ENCODE results near the gene TMIGD3. TPM values are rescaled to one million over a fixed set of nuclear protein-coding genes. Genes with fewer than 3 reads are reported as not detected.

The TMIGD3 gene
- polyA plus RNA-seq, 1 donor (not counting 4 experiments of a cell fraction or from before 2014, with no cell fraction given): not detected

GRCh38 chr1:111488669-111489068 is 14.8 kb downstream of the TMIGD3 start:
- Histone ChIP-seq H3K4me3 (ENCODE audit: control insufficient read depth in 2 of 3, extremely low read depth in 1 of 3, insufficient read depth in 2 of 3, low read depth in 1 of 3, low read length in 3 of 3) (no peak overlapping the region), H3K9me1 (ENCODE audit: control insufficient read depth, extremely low read depth, insufficient read depth, low read length) (no peaks in the 10 kb centered on the region), H2AFZ (ENCODE audit: control insufficient read depth, low read length) (no peak overlapping the region), H3K9me3 (ENCODE audit: control insufficient read depth, low read depth, low read length) (no peaks in the 10 kb centered on the region), H3K9ac (ENCODE audit: control insufficient read depth, extremely low read depth, insufficient read depth, low read length) (no peak overlapping the region), H3K4me2 (ENCODE audit: control insufficient read depth, extremely low read depth, insufficient read depth, low read depth, low read length) (no peak overlapping the region), H3K79me2 (ENCODE audit: control insufficient read depth, insufficient read depth, low read length) (no peaks in the 10 kb centered on the region), H3K27me3 (ENCODE audit: control insufficient read depth, extremely low read depth, insufficient read depth, low read length) (peaks cover 6% of the 10 kb centered on the region), H4K20me1 (ENCODE audit: control insufficient read depth, extremely low read depth, insufficient read depth, low read length) (no peaks in the 10 kb centered on the region), H3K36me3 (ENCODE audit: control insufficient read depth in 2 of 2, extremely low read depth in 1 of 2, insufficient read depth in 2 of 2, low read length in 2 of 2) (no peaks in the 10 kb centered on the region), H3K4me1 (ENCODE audit: control insufficient read depth, extremely low read depth, insufficient read depth, low read length) (no peaks in the 10 kb centered on the region), H3K27ac (ENCODE audit: control insufficient read depth, insufficient read depth, low read length) (no peak overlapping the region)
- no peak for FAIRE-seq
- dilution Hi-C loops (cut with MboI; ENCODE audit: extremely low pct_ligation_motif_present, low sequenced_read_pairs): no loop called here
- no peak for TF ChIP-seq CTCF (optimal IDR thresholded peaks at IDR 0.05 in 1 of 3, IDR thresholded peaks at IDR 0.05 in 1 of 3, conservative IDR thresholded peaks at IDR 0.05 in 1 of 3; ENCODE audit: extremely low read depth in 1 of 3, insufficient read depth in 2 of 3, low read length in 3 of 3)
- no peak for TF ChIP-seq EZH2 (IDR thresholded peaks at IDR 0.05; ENCODE audit: low read length)
- no peak for DNase-seq (ENCODE audit: low read depth, low spot score)

GRCh38 chr1:111487133-111487532 is 16.3 kb downstream of the TMIGD3 start:
- H2AFZ ChIP-seq (ENCODE audit: control insufficient read depth, low read length): no peak overlapping the region
- H3K36me3 ChIP-seq (ENCODE audit: control insufficient read depth in 2 of 2, extremely low read depth in 1 of 2, insufficient read depth in 2 of 2, low read length in 2 of 2): no peaks in the 10 kb centered on the region
- H4K20me1 ChIP-seq (ENCODE audit: control insufficient read depth, extremely low read depth, insufficient read depth, low read length): no peaks in the 10 kb centered on the region
- H3K4me1 ChIP-seq (ENCODE audit: control insufficient read depth, extremely low read depth, insufficient read depth, low read length): no peaks in the 10 kb centered on the region
- no peak overlapping the region for H3K9ac ChIP-seq (ENCODE audit: control insufficient read depth, extremely low read depth, insufficient read depth, low read length)
- H3K27ac ChIP-seq (ENCODE audit: control insufficient read depth, insufficient read depth, low read length): no peak overlapping the region
- TF ChIP-seq EZH2 (IDR thresholded peaks at IDR 0.05; ENCODE audit: low read length) (no peak), CTCF (optimal IDR thresholded peaks at IDR 0.05 in 1 of 3, IDR thresholded peaks at IDR 0.05 in 1 of 3, conservative IDR thresholded peaks at IDR 0.05 in 1 of 3; ENCODE audit: extremely low read depth in 1 of 3, insufficient read depth in 2 of 3, low read length in 3 of 3) (no peak)
- no peak overlapping the region for H3K4me2 ChIP-seq (ENCODE audit: control insufficient read depth, extremely low read depth, insufficient read depth, low read depth, low read length)
- H3K9me1 ChIP-seq (ENCODE audit: control insufficient read depth, extremely low read depth, insufficient read depth, low read length): no peaks in the 10 kb centered on the region
- dilution Hi-C loops (cut with MboI; ENCODE audit: extremely low pct_ligation_motif_present, low sequenced_read_pairs): no loop called here
- no peak overlapping the region for H3K4me3 ChIP-seq (ENCODE audit: control insufficient read depth in 2 of 3, extremely low read depth in 1 of 3, insufficient read depth in 2 of 3, low read depth in 1 of 3, low read length in 3 of 3)
- H3K79me2 ChIP-seq (ENCODE audit: control insufficient read depth, insufficient read depth, low read length): no peaks in the 10 kb centered on the region
- no peaks in the 10 kb centered on the region for H3K9me3 ChIP-seq (ENCODE audit: control insufficient read depth, low read depth, low read length)
- no peak for DNase-seq (ENCODE audit: low read depth, low spot score)
- FAIRE-seq: no peak
- H3K27me3 ChIP-seq (ENCODE audit: control insufficient read depth, extremely low read depth, insufficient read depth, low read length): peaks cover 6% of the 10 kb centered on the region
